Measurements from ENCODE around the gene ENO4.

- TF ChIP-seq POLR2A (IDR thresholded peaks at IDR 0.05) (no peak), CTCF (IDR thresholded peaks at IDR 0.05) (no peak), EP300 (IDR thresholded peaks at IDR 0.05) (no peak), POLR2AphosphoS5 (IDR thresholded peaks at IDR 0.05) (no peak)
Observed at GRCh38 chr10:116833986-116834985, 15.0 kb upstream of the ENO4 start.

Measured in sigmoid colon (tissue), 4 donors.